HG03060 (cell line): Measurements from ENCODE around the gene GRIN2A.

Experiments
- ATAC-seq: cut with Tn5 transposase; IDR thresholded peaks from one replicate; pipeline ENCODE4 v1.9.1; 2021; ENCODE audit warnings: low read depth, moderate number of reproducible peaks; ENCODE audit not compliant: unreplicated experiment

GRIN2A gene

DNA sequence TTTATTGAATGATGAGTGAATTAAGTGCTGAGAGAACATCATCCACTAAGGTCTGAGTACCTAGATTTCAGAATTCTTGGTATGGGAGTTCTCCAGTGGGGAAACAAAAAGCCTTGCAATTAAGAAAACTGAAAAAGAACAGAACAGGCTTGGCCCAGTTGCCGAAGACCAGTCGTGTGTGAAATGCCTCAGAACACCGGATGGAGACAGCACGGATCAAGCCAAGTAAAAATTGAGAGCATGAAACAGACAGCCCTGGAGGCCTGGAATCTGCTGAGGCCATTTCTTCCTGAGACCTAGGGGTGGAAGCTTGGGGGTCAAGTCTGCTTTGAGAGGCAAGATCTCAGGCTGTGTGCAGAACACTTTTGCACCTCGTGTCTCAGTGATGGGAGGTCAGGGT, 43.3 kb downstream of the GRIN2A start:
- no peak for ATAC-seq

- no peak for ATAC-seq
These were observed 44.9 kb downstream of the GRIN2A start for GRCh38 chr16:10137341-10137740.

DNA sequence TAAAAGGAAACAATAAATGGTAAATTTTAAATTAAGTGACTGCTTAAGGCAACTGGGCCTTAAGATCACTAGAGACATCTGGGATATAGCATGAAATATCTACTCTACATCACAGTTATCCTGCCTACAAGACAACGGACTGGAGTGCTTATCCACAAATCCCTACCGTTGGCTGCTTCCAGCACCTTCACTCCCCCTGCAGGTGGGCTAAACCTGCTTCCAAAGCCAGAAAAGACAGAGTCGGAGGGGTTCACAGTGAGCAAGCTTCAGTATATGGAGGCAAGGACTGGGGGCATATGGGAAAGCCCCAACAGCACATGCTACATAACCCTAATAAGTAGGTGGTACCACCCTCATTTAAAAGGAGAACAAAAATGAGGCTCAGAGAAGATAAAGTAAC, 45.3 kb downstream of the GRIN2A start:
- no peak for ATAC-seq

DNA sequence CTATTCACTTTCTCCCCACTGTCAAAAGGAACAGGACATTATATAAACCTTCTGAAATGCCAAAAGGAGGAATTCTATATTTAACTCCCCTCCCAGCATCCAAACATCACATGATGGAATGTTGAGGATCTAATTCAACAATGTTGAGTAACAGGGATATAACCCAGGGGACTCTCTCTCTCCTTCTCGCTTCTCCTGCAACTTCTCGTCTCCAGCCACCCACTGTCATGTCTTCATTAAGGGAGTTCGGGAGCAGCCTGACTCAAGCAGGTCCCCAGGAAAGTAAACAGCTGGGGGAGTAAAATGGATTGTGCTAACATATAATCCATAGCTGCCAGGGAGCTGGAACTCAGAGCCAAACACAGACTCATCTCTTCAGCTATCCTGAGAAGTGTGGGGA, 51.7 kb downstream of the GRIN2A start:
- ATAC-seq = no peak

GRCh38 chr16:10128397-10129258, 53.6 kb downstream of the GRIN2A start:
- ATAC-seq = no peak

GRCh38 chr16:10126686-10127085, 55.5 kb downstream of the GRIN2A start:
- no peak for ATAC-seq

GRCh38 chr16:10123141-10123540, 59.1 kb downstream of the GRIN2A start:
- no peak for ATAC-seq

GRCh38 chr16:10122546-10122945, 59.7 kb downstream of the GRIN2A start:
- ATAC-seq = no peak

GRCh38 chr16:10121897-10122425, 60.3 kb downstream of the GRIN2A start:
- ATAC-seq = no peak

DNA sequence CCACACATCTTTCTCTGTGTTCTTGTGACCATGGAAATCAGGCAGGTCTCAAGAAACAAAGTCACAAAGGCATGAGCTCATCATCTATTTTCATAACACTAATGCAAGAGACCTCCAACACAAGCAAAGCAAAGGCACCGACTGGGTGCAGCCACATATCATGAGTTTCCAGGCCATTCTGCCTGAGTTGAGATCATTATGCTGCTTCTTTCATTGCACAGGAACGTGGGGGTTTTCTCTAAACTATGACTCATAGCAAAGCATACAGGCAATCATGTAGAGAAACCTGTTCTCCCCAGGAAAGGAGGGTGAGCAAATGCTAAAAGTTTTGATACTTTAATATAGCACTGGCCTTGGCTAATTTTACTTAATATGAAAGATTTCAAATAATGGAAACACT, 60.7 kb downstream of the GRIN2A start:
- ATAC-seq = no peak

DNA sequence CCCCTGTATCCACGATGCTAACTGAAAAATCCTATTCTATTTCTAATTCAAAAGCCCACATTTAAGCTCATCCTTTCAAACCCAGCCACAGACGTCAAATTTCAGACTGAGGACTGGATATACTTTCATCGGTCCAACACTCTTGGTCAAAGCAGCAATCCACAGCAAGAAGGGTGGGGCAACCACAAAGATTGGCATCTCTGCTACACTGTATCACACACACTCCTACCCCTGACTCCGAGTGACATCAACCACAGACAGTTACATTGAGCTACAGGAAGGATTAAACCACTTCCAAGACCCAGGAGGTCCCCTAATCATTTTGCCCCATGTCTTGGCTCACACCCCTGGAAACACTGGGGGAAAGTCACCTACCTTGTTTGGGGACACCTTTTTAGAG, 61.3 kb downstream of the GRIN2A start:
- ATAC-seq = no peak

DNA sequence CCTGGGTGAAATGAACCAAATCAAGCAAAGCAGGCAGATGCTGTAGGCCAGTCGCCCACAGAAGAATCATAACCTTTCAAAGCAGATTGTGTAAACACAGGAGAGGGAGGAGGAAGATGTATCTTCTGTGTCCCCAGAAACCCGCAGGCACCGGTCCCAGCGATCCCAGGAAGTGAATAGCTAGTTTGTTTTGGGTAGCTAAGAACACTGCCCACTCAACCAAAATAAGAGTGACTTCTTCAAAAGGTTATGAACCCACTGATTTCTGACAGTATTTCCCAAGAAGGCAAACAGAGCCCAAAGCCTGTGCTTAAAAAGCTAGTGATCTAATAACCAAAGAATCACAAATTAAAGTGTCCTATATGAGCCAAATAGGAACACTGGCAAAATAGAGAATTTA, 67.8 kb downstream of the GRIN2A start:
- no peak for ATAC-seq

DNA sequence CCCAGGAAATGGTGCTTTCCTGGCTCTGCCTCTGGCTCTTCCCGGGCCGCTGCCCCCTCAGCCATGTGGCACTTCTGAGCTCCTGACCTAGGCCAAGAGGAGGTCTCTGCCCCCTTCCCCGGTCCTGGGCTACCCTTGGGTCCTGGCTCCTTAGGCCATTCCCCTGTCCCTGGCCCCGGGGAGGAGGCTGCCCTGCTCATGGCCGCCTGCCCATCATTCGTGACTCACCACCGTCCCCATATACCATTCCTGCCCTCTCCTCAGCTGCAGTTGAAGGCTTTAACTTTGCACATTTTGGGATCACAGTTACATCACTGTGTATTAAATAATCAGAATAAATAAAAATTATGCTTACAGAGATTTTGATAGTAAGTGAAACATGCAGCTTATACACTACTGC, 69.0 kb downstream of the GRIN2A start:
- no peak for ATAC-seq

- ATAC-seq = no peak
These were observed 70.2 kb downstream of the GRIN2A start for GRCh38 chr16:10112021-10112420.

- ATAC-seq = no peak
These were observed 71.0 kb downstream of the GRIN2A start for GRCh38 chr16:10111156-10111761.

DNA sequence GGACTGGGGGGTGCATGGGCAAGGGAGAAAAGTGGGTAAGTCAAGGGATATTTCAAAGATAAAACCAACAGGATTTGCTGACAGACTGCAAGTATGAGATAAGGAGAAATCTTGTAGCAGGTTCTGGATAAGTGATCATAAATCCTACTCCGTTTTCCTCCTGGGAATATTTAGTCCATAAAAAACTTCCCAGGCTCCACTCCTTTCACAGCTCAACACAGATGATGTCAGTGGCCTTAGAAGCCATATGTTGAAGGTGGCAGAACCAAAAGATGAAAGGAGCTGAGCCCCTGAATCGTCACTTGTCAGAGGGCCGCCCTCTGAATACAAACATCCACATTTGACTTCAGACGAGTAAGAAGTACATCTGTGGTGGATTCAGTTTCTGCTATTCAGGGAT, 71.7 kb downstream of the GRIN2A start:
- no peak for ATAC-seq

DNA sequence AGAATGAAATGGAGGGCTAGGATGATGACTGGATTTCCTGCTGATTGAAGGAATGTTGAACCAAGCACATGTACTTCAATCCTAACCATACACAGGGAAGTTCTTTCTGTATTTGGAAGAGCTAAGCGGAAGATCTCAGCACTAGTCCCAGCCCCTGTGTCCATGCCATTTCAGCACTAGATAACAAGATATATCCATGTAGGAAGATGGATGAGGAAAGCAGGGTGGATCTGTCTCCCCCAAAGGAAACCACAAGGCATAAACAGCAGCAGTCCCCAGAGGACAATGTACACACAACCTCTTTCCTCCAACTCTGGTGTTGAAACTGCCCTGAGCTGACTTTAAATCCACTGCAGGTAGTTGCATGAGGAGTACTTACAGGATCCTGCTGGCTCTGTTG, 75.1 kb downstream of the GRIN2A start:
- no peak for ATAC-seq

DNA sequence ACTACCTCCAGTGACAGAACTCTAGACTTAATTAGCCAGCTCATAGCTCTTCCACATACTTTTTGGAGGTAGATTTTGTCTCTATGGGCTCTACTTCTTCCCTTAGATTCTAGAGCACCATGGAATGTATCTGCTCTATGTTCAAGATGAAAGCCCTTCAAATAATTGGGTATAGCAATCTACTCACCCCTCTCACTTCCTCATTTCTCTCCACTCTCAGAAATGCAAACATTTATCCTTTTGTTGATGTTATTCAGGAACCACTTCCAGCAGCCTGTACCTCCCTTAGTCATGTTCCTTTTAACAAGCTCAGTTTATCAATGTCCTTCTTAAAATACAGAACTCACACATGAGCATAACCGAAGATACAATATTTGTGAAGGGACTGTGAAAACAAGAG, 78.5 kb downstream of the GRIN2A start:
- ATAC-seq = no peak

GRCh38 chr16:10103118-10103517, 79.1 kb downstream of the GRIN2A start:
- ATAC-seq = no peak

- ATAC-seq = no peak
These were observed 81.4 kb downstream of the GRIN2A start for GRCh38 chr16:10100829-10101228.

DNA sequence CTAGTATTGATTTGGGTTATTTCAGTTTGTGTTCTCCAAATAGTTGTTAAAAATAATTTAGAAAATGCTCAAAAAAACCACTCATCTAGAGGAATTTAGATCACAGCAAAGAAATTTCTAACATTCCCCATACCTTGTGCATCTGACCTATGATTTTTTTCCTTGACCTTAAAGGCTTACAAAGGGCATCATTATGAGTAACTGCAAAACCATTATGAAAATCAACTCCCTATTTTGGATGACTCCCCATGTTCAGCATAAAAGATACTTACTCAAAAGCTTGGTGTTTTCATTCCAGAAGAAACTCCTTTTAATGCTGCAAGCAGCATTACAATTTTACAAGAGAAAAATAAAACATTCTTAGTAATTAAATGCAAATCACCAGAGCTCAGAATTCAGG, 83.2 kb downstream of the GRIN2A start:
- ATAC-seq = no peak

DNA sequence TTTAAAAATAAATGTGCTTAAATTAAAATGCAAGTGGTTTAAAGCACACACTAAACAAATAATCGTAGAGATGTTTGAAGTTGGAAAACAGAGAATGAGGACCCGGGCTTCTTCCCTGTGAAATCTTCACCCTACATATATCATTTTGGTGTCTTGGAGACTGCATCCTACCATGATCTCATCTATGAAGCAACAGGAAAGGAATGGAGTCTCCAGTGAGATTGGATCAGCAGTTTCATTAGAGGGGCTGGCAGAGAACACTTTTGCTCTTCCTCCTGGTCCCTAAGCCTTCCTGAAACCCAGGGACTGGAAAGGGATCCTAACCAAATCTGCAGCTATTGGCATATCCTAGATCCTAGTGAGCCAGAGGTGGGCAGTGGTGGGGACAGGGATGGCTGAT, 85.0 kb downstream of the GRIN2A start:
- no peak for ATAC-seq
